ENCODE data around the gene MAP1B. TPM values are rescaled to one million over a fixed set of nuclear protein-coding genes. Genes with fewer than 3 reads are reported as not detected.

The MAP1B gene
- total and polyA plus RNA-seq, 9 of the 15 experiments (the other 6 are each of a cell fraction or from before 2014, with no cell fraction given): 5.2 to 66.1 (median 17.3) TPM

DNA sequence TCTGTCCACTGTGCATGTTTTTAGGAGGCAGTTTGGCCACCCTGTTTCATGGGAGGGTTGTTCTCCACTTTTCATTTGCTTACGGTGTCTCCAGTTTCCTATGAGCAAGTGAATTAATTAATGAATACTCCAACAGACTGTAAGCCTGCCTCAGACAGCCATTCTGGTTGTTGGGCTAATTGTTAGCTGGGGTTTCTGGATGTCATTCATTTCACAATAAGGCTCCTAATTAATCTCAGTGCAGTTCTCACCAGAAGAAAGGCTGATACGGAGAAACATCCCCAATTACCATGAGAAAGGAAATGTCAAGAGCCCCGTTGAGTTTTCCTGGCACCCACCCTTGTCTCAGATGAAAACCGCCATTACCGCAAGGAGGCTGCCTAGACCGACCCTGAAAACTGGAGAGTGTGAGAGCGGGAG, 75.8 kb downstream of the MAP1B start (continued):
- TF ChIP-seq E4F1 (CRISPR knock-in tag; IDR thresholded peaks at IDR 0.05; ENCODE audit: borderline replicate concordance) (no peak), ZNF134 (CRISPR knock-in tag; conservative IDR thresholded peaks at IDR 0.05) (no peak), NR2C2 (CRISPR knock-in tag; IDR thresholded peaks at IDR 0.05) (no peak), NR2C2 (tag; IDR thresholded peaks at IDR 0.05) (no peak)
- TF ChIP-seq, protein P1, sequence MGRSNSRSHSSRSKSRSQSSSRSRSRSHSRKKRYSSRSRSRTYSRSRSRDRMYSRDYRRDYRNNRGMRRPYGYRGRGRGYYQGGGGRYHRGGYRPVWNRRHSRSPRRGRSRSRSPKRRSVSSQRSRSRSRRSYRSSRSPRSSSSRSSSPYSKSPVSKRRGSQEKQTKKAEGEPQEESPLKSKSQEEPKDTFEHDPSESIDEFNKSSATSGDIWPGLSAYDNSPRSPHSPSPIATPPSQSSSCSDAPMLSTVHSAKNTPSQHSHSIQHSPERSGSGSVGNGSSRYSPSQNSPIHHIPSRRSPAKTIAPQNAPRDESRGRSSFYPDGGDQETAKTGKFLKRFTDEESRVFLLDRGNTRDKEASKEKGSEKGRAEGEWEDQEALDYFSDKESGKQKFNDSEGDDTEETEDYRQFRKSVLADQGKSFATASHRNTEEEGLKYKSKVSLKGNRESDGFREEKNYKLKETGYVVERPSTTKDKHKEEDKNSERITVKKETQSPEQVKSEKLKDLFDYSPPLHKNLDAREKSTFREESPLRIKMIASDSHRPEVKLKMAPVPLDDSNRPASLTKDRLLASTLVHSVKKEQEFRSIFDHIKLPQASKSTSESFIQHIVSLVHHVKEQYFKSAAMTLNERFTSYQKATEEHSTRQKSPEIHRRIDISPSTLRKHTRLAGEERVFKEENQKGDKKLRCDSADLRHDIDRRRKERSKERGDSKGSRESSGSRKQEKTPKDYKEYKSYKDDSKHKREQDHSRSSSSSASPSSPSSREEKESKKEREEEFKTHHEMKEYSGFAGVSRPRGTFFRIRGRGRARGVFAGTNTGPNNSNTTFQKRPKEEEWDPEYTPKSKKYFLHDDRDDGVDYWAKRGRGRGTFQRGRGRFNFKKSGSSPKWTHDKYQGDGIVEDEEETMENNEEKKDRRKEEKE (IDR thresholded peaks at IDR 0.05; ENCODE audit: borderline replicate concordance in 1 of 2, control insufficient read depth in 1 of 2, low read depth in 2 of 2, low read length in 1 of 2): no peak

All from K562 (cell line).